HG02943 (cell line): Measurements from ENCODE around the gene UGT1A4.

Experiments used
- ATAC-seq: cut with Tn5 transposase; IDR thresholded peaks from one replicate; pipeline ENCODE4 v1.9.1; 2021; ENCODE audit warnings: mild to moderate bottlenecking, low read depth, moderate library complexity; ENCODE audit not compliant: unreplicated experiment

Gene UGT1A4

DNA sequence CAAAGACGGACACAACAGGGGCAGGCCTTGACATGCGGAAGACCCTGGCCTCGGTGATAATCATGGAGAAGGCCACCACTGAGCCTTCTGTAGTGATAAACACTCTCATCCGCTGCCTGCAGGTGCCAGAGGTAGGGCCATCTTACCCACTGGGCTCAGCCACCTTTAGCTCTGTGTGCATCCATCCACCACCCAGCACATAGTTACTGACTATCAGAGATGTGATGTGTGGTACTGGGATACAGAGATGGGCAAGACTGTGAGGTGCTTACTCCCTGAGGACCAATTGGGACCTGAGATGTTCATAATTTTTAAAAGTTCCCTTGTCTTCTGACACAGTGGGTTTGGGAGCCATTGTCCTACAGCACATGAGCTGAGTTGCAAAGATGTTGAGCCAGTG lies 61.2 kb downstream of the UGT1A4 start:
- ATAC-seq, result no peak

DNA sequence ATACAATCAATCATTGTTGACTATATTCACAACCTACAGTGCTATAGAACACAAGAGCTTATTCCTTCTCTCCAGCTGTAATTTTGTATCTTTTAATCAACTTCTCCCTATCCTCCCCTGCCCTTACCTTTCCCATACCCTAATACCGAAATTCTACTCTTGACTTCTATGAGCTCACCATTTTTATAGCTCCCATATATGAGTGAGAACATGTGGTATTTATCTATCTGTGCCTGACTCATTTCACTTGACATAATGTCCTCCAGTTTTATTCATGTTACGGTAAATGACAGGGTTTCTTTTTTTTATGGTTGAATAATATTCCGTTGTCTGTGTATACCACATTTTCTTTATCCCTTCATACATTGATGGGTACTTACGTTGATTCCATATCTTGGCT lies 62.2 kb downstream of the UGT1A4 start:
- ATAC-seq, result no peak

DNA sequence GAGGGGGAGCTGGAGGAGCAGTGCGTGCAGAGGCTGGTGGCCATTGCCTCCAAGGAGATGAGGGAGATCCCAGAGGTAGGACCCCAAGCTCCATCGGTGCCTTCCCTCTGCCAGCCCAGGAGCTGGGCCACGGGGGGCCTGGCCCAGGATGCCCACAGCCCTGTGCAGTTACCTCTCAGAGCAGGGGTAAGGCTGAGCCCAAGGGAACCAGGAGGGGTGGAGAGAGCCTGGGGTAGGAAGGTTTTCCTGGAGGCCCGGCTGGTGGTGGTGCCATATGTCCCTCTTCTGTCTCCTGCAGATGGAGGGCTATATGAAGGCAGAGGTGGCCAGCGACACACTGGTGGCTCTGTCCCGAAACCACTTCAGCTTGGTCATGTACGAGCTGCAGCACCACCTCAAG lies 71.0 kb downstream of the UGT1A4 start:
- ATAC-seq, result no peak

DNA sequence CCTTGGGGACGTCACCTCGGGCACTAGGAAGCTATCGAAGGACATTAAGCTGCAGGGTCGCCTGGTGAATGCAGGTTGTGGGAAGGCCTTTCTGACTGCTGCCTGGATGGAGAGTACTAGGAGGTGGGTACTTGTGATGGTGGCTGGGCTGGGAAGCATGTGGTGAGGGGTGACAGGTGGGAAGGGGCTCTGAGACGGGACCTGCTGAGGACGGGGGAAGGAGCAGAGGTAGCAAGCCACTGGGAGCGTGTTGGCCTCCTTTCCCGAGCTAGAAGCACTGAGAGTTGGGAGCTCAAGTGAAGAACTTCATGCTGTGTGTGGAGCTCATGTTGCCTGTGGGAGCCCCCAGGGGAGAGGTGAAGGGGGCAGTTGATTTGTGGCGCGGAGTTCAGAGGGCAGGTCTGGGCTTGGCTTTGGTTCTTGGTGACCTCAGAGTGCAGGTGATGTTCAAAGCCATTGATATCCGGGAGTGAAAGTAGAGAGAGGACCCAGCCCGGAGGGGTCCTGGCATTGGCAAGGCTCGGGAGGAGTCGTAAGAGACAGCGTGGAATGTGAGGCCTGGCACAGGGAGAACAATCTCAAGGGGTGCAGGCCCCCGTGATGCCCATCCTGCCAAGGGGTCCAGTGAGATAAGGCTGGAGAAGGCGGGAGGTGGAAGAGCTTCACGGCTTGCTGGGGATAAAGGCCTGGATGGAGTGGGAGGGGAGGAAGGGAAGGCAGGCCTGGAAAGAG lies 72.8 kb downstream of the UGT1A4 start:
- ATAC-seq, result no peak

DNA sequence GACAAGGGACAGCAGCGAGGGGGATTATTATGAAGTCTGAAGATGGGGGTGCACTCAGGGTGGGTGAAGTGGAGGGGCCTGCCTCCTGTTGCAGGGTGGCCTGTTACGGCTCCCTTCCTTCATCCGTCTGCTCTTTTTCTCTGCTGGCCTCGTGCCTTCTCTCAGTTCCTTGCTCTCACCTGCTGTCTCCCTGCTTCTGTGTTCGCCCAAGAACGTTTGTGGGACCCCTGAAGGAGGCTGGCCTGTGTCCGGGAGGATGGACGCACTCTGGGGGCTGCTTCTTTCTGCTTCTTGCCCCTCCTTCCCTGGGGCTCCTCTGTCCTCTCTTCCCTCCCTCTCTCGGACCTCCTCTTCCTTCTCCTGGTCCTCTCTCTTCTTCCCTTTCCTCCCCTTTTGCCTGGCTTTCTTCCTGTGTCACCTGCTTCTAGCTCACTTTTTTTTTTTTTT lies 73.4 kb downstream of the UGT1A4 start:
- ATAC-seq, result no peak

DNA sequence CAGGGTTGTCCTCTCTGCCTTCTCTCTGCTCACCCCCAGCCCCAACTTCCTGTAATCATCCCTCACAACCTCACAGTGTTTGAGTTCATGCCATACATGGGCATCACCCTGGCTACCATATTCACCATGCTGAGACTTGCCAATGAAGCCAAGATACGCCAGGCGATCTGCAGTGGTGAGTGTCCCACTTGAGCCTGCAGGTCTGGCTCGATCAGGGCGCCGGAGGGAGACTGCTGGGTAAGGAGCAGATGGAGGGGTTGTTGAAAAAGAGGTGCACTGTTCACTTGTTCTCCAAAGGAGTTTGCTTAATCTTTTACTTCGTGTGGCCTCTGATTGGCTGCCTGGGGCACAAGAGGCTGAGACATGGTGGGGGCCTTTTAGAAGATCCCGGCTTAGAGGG lies 74.2 kb downstream of the UGT1A4 start:
- ATAC-seq, result no peak

DNA sequence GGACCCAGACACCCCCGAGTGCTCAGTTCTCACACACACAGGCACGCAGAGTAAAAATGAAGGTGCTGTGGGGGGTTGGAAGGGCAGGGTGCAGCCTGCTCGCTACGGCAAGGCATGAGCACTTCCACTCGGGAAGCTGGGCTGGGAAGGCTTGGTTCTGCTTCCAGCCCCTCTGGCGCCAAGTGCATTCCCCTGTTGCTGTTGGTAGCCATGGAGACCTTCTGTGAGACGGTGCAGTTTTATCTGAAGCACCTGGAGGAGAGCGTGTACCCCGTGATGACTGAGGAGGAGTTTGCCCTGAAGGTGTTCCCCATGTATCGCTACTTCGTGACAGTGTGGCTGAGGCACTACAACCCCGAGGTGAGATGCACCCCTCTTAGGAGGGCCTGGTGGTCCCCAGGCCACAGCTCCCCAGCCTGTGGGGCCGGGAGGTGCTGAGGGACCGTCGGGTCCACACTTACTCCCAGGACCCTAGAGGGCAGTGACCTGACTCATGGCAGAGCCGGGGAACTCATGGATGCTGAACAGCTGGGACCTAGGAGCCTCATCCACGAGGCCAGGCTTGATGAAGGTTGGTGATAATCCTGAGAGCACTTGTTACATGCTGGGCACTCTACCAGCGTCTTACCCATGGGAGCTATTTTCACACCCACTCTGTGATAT lies 75.1 kb downstream of the UGT1A4 start:
- no peak for ATAC-seq

DNA sequence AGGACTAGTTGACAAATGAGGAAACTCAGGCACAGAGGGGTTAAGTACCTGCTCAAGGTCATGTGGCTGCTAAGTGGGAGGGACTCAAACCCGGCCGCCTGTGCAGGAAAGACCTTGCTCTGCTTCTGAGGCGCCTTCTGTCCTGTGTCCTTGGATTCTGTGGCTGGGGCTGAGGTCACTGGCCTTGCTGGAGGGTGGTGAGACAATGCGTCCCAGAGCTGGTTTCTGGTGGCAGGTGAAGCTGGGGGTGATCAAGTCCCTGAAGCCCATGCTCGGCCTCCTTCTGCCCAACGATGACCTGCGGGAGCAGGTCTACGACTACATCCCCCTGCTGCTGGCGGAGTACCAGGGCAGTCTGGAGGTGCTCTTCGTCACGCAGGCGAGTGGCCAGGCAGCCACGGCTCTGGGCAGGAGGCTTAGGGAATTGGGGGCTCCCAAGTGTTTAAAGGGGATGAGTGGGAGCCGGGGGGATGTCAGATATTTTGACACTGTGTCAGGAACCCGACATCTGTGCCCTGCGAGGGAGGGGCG lies 75.7 kb downstream of the UGT1A4 start:
- ATAC-seq, result no peak

DNA sequence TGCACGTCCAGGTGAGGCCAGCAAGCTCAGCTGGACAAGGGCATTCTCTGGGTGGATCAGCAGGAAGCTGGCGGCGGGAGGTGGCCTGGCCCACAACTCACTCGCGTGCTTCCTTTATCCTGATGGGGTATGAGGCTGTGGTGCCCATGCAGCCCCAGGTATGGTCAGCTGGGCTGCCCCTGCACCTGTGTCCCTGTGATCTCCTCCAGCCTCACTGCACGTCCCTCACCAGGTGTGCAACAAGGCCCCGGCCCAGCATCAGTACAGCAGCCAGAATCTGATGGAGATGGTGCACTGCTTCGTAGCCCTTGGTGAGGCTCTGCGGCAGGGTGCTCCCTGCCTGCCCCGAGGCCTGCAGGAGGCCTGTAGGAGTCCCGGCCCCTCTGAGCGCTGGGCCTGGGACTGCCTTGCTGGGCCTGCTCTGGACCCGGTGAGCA lies 77.2 kb downstream of the UGT1A4 start:
- no peak for ATAC-seq

DNA sequence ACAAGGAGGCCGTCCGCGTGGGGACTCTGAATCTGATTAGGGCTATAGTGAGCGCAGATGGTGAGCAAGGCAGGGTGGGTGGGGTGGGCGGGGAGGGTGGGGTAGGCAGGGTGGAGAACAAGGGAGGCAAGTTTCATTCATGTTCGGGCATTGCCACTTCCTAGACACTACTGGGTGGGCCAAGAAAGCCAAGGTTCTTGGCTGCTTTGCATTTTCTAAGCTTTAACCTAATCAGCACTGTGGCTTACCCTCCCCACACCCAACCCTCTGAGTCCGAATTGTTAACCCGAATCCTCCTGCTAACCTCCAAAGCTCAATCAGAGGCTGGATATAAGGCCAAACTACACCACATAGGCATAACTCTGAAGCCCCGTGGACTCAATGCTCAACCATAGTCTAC lies 77.7 kb downstream of the UGT1A4 start:
- no peak for ATAC-seq

DNA sequence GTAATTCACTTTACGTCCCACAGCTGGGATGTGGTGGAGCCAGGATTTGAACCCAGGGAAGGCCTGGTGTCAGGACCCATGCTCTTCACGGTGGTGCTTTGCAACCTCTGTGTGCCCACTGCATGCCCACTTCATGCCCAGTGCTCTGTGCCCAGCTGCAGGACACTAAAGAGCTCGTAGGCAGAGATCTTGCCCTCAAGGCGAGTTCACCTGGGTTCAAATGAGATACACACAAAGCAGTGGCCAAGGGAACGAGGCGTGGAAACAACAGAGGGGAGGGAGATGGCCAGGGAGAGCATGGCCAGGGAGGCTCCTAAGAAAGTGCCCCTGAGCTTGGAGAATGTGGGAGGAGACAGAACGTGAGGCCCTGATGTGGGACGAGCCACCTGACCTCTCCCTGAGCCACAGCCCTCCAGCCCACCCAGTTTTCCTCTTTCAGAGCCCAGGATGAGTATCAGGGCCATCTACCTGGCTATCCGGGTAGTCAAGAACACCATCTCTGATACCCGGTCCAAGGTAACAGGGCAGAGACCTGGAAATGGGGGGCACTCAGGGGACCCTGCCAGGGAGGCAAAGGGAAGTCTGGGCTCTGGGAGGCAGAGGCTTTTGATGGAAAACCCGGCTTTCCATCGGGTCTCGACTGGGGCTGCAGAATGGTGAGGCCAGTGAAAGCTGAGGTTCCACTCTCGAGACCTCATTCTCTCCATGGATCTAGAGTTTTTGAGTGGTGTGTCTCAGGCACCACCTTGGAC lies 80.0 kb downstream of the UGT1A4 start:
- ATAC-seq, result no peak

DNA sequence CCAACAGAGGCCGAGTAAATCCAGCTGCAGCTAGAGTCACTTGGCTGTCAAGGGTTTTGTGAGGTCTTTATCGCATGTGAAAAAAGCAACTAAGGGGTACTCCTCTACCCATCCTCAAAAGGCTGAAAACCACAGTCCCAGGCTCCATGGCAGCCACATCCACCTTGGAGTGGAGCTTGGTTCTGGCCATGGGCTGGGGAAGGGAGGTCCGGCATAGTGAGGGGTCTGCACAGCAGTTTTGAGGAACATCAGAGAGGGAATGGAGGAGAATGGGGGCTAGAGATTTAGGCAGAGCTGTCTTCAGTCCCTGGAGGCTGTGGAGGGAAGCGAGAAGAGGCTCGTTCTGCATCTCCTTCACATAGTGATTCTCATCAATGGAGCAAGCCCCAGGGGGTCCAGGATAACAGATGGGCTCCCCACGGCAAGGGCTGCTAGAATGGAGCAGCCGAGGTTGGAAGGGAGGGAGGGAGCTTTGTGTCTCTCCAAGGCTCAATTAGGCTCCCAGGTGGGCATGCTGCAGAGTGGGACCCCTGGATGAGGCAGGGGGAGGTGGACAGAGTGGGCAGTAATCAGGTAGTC lies 80.6 kb downstream of the UGT1A4 start:
- no peak for ATAC-seq

DNA sequence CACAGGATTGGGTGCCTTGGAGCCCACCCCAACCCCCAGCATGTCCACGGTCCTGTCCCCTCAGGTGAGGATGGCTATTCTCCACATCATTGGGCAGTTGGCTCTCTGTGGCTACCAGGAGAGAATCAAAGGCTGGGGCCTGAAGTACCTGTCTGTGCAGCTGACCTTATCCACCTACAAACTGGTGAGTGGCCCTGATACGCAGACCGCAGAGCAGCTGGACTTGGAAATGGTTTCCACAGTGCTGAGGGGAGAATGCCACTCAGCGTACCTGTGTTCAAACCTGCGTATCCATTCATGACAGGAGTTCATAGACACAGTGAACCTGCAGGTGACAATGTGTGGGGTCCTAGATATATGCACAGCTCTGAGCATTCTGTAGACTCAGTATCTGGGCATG lies 81.2 kb downstream of the UGT1A4 start:
- no peak for ATAC-seq

DNA sequence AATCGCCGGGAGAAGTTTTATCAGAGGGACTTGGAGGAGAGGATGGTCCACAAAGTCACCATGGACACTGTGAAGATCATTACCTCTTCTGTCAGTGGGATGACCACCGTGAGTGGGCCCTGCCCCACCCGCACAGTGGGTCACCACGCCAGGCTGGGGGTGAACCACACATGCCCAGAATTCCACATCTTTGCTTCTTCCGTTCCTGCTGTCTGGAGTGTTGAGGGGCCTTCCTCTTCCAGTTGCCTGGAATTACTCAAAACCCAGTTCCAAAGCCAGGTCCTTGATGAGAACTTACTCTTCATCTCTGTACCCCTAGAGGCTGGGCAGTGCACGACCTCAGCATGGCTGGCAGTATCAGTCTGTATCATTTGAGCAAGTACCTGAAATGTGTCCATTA lies 81.7 kb downstream of the UGT1A4 start:
- ATAC-seq, result no peak

DNA sequence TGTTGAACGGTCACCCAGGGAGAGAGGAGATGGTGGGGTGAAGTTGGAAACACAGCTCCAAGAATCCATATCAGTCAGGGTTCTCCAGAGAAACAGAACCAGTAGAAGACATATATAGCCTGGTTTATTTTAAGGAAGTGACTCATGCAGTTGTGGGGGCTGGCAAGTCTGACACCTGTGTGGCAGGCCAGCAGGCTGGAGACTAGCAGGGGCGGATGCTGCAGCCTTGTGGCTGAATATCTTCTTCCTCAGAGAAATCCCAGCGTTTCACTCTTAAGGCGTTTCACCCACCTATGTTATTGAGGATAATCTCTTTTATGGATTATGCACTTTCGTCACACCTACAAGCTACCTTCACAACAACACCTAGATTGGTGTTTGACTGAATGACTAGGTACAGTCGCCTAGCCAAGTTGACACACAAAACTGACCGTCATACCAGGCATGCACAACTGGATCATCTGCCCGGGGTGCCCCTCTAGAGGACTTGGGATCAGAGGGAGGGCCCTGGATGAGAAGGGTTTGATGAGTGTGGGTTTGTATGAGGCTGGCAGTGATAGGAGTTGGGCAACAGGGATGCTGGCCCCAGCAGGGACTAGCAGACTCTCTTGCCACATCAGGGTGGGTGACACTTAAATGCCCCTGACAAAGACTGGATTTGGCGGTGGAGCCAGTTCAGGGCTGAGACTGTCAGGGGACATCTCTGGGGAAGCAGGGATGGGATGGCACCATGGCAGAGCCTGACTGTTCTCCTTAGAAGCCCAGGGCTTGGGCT lies 83.0 kb downstream of the UGT1A4 start:
- ATAC-seq, result no peak

DNA sequence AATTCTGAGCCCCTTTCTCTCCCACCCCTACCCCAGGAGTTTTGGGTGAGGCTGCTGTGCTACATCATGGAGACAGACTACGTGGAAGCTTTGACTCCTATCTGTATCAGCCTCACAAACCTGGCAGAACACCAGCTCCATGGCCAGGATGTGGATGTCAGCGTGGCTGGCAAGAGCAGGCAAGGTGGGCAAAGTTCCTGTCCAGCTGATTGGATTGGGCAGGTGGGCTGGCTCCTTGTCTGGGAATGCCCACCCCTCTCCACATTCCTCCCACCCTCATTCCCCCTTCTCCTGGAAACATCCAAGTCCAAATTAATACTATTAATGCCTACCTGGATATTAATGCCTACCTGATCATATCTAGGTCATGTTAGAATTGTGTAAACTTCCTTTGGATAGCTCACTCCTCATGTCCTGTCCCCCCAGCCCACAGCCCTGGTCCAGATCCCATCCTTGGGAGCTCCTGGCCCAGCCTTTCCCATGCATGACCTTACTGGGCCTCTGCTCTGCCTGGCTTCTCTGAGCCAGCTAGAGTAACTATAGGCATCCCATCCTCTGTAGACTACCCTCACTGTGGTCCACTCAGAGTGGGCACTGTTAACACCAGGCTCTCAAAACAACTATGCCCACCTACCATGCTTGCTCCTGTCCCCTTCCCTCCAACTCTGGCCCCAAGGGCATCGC lies 83.7 kb downstream of the UGT1A4 start:
- no peak for ATAC-seq

DNA sequence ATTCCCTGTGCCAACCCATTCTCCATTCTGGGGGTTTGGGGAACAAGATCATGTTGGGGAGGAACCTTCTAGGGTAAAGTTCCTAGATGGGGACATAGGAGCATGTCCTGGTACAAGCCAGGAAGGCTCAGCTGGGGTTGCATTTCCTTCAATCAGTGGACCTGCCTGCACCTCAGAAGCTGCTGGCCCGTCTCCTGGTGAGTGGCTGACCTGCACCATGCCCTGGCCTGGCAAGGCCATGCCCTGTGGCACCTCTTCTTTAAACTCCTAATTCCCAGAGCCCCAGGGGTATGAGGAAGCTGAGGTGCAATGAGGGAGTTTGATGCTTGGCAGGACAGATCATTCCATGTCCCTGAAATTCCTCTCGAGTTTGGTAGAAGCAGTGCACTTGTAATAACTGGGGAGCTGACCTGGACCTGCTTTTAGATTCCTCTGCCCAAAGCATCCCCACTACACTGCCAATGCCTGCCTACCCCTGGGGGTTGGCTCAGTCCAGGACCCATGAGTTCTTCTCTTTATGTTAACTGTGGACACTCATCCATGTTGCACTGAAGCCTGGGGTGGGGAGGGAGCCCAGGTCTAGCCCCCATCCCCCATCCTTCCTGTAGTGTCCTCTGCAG lies 84.9 kb downstream of the UGT1A4 start:
- ATAC-seq, result no peak

DNA sequence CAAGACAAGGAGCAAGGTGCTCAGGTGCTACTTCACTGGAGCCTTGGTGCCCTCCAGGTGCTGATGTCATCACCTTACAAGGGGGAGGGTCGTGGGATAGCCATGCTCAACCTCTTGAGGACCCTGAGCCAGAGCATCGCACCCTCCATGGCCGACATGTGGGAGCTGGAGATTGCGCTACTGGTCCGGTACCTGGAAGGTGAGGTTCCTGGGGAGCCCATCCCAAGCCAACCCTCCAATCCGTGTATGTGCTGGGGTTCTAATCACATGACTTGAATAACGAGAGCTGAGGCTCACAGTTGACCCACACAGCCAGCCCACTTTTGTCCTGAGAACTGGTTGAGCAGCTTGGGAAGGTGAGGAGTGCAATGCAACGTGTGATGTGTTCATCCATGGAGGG lies 85.5 kb downstream of the UGT1A4 start:
- ATAC-seq, result no peak

DNA sequence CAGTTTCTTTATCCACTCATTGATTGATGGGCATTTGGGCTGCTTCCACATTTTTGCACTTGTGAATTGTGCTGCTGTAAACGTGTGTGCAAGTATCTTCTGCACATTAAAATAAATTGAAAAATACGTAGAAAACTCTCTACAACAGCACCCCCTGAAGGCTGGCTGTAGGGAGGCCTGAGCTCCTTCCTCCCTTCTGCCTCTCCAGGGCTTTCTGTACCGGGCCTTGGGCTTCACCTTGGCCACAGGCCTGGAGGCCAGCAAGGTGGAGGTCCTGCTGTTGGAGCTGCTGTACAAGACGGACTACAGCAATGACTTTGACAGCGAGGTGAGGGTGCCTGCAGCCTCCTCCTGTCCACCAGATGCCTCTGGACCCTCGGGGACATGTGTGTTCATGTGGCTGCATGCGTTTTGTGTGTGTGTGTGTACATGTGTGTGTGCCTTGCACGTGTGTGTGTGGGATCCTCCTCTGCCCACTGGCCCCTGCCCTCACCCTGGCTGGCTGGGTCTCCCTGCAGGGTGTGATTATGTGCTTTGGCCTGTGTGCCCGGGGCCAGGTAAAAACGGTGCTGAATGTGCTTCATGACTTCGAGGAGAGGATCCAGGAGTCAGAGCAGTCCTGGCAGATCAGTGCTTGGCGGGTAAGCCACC lies 88.8 kb downstream of the UGT1A4 start:
- no peak for ATAC-seq
